HL-60 (cell line): ENCODE measurements around the gene CABCOCO1.
"Not testable (repeated sequence)": the region's sequence is repeated elsewhere in the genome, so short reads cannot be mapped to it uniquely, and the experiment has no call there.

Source experiments
- DNase-seq, 2 experiments: peaks; one replicate each; pipeline ENCODE4 v3.0.0-alpha.2; 2010 to 2020; ENCODE audit warnings: low read depth in 1 of 2, low spot score in 1 of 2
- H3K27ac ChIP-seq: fragments of 250-450 bp; sonication (Bioruptor Pico); replicated peaks from 2 replicates; pipeline ENCODE4 v1.5.1; 2020; ENCODE audit warnings: mild to moderate bottlenecking, moderate library complexity
- H3K27me3 ChIP-seq: fragments of 250-450 bp; sonication (Bioruptor Pico); 2 replicates; pipeline ENCODE4 v1.5.1; 2021; ENCODE audit warnings: mild to moderate bottlenecking, moderate library complexity; ENCODE audit not compliant: insufficient read depth, poor library complexity, severe bottlenecking
- H3K4me3 ChIP-seq: replicated peaks from 2 replicates; pipeline ENCODE4 v1.5.1; 2011; ENCODE audit warnings: mild to moderate bottlenecking, control low read depth, low read length; ENCODE audit not compliant: insufficient read depth
- CTCF ChIP-seq: IDR thresholded peaks from one replicate; pipeline ENCODE4 v1.5.1; 2011; ENCODE audit warnings: low read length, control low read depth, inconsistent platforms; ENCODE audit not compliant: insufficient read depth
- GABPA ChIP-seq: IDR thresholded peaks from 2 replicates; pipeline ENCODE4 v1.6.1; 2012; ENCODE audit warnings: low read depth
- POLR2AphosphoS5 ChIP-seq: IDR thresholded peaks from 2 replicates; pipeline ENCODE4 v1.6.1; 2012; ENCODE audit warnings: low read depth
- REST ChIP-seq: IDR thresholded peaks from 2 replicates; pipeline ENCODE4 v1.6.1; 2012; ENCODE audit warnings: low read depth; ENCODE audit not compliant: insufficient replicate concordance
- SPI1 ChIP-seq: IDR thresholded peaks from 2 replicates; pipeline ENCODE4 v1.6.1; 2012; ENCODE audit warnings: low read depth, mild to moderate bottlenecking, borderline replicate concordance

Gene CABCOCO1

GRCh38 chr10:61732629-61733278 lies 70.0 kb downstream of the CABCOCO1 start:
- Histone ChIP-seq H3K4me3 (no peak overlapping the region), H3K27ac (no peak overlapping the region), H3K27me3 (no peaks in the 10 kb centered on the region)
- no peak for DNase-seq
- no peak for TF ChIP-seq SPI1
- TF ChIP-seq CTCF, result no peak
- TF ChIP-seq POLR2AphosphoS5, result no peak
- TF ChIP-seq GABPA, result no peak
- TF ChIP-seq REST, result no peak

- H3K27ac ChIP-seq, result no peak overlapping the region
- TF ChIP-seq REST (no peak), SPI1 (no peak), POLR2AphosphoS5 (no peak), GABPA (no peak), CTCF (no peak)
- H3K27me3 ChIP-seq, result no peaks in the 10 kb centered on the region
- peak in 1 of 2 experiments; percentile 2 for DNase-seq
- H3K4me3 ChIP-seq, result no peak overlapping the region
These were observed 70.7 kb downstream of the CABCOCO1 start for GRCh38 chr10:61733358-61733940.

GRCh38 chr10:61735882-61736281 lies 73.2 kb downstream of the CABCOCO1 start:
- Histone ChIP-seq H3K4me3 (no peak overlapping the region), H3K27ac (no peak overlapping the region), H3K27me3 (no peaks in the 10 kb centered on the region)
- TF ChIP-seq CTCF (no peak), REST (no peak), POLR2AphosphoS5 (no peak), SPI1 (no peak)
- DNase-seq, result no peak

- not testable (repeated sequence) for H3K27me3 ChIP-seq, H3K4me3 ChIP-seq, DNase-seq, H3K27ac ChIP-seq
These were observed 74.7 kb downstream of the CABCOCO1 start for GRCh38 chr10:61737455-61737854.
